Liver (tissue), 3 donors: ENCODE measurements around the gene DCBLD2.

Experiments
- EGR1 ChIP-seq, 2 donors: IDR thresholded peaks; 2 replicates each; pipeline ENCODE4 v1.6.1; 2016 to 2018; ENCODE audit warnings: antibody characterized with exemption in 2 of 2, low read depth in 2 of 2
- FOXA1 ChIP-seq: IDR thresholded peaks from 2 replicates; pipeline ENCODE4 v1.6.1; 2016; ENCODE audit warnings: antibody characterized with exemption
- GABPA ChIP-seq, 2 donors: IDR thresholded peaks in 1 of 2; conservative IDR thresholded peaks in 1 of 2; 2 replicates each; pipeline ENCODE4 v1.6.1; 2016; ENCODE audit warnings: antibody characterized with exemption in 2 of 2, mild to moderate bottlenecking in 1 of 2, moderate library complexity in 1 of 2
- HNF4A ChIP-seq, 2 donors: conservative IDR thresholded peaks; 2 replicates each; pipeline ENCODE4 v1.6.1; 2016; ENCODE audit warnings: antibody characterized with exemption in 2 of 2, mild to moderate bottlenecking in 2 of 2
- JUND ChIP-seq, 2 donors: IDR thresholded peaks; 2 replicates each; pipeline ENCODE4 v1.6.1; 2016; ENCODE audit warnings: antibody characterized with exemption in 2 of 2
- MAX ChIP-seq: IDR thresholded peaks from 2 replicates; pipeline ENCODE4 v1.6.1; 2016; ENCODE audit warnings: antibody characterized with exemption
- RAD21 ChIP-seq, 2 donors: IDR thresholded peaks; 2 replicates each; pipeline ENCODE4 v1.6.1; 2016; ENCODE audit warnings: antibody characterized with exemption in 2 of 2, mild to moderate bottlenecking in 2 of 2
- SP1 ChIP-seq: IDR thresholded peaks from 2 replicates; pipeline ENCODE4 v1.6.1; 2018; ENCODE audit warnings: antibody characterized with exemption, mild to moderate bottlenecking
- TAF1 ChIP-seq: conservative IDR thresholded peaks from 2 replicates; pipeline ENCODE4 v1.6.1; 2016; ENCODE audit warnings: antibody characterized with exemption, mild to moderate bottlenecking
- YY1 ChIP-seq: IDR thresholded peaks from 2 replicates; pipeline ENCODE4 v1.6.1; 2016; ENCODE audit warnings: antibody characterized with exemption, mild to moderate bottlenecking
- TF ChIP-seq, protein P1 (sequence below): fragments of 150-350 bp; IDR thresholded peaks from 2 replicates; pipeline ENCODE4 v1.5.1; 2017; ENCODE audit warnings: improper control_type of control experiment, low read depth, low read length; ENCODE audit not compliant: missing input control
- TF ChIP-seq, protein P2 (sequence below): IDR thresholded peaks from 2 replicates; pipeline ENCODE4 v1.6.1; 2016; ENCODE audit warnings: antibody characterized with exemption, mild to moderate bottlenecking
- TF ChIP-seq, protein P3 (sequence below): IDR thresholded peaks from 2 replicates; pipeline ENCODE4 v1.6.1; 2016; ENCODE audit warnings: antibody characterized with exemption
- donor health status: healthy.
- donor health status: healthy.

- TF ChIP-seq, protein P1, sequence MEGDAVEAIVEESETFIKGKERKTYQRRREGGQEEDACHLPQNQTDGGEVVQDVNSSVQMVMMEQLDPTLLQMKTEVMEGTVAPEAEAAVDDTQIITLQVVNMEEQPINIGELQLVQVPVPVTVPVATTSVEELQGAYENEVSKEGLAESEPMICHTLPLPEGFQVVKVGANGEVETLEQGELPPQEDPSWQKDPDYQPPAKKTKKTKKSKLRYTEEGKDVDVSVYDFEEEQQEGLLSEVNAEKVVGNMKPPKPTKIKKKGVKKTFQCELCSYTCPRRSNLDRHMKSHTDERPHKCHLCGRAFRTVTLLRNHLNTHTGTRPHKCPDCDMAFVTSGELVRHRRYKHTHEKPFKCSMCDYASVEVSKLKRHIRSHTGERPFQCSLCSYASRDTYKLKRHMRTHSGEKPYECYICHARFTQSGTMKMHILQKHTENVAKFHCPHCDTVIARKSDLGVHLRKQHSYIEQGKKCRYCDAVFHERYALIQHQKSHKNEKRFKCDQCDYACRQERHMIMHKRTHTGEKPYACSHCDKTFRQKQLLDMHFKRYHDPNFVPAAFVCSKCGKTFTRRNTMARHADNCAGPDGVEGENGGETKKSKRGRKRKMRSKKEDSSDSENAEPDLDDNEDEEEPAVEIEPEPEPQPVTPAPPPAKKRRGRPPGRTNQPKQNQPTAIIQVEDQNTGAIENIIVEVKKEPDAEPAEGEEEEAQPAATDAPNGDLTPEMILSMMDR, result no peak
- TF ChIP-seq MAX (no peak), EGR1 (IDR thresholded peaks at IDR 0.05; ENCODE audit: low read depth in 2 of 2) (no peak), SP1 (no peak), YY1 (no peak), JUND (IDR thresholded peaks at IDR 0.05) (no peak), TAF1 (no peak), RAD21 (IDR thresholded peaks at IDR 0.05) (no peak), HNF4A (conservative IDR thresholded peaks at IDR 0.05) (no peak), FOXA1 (no peak), GABPA (IDR thresholded peaks at IDR 0.05 in 1 of 2, conservative IDR thresholded peaks at IDR 0.05 in 1 of 2) (no peak)
- TF ChIP-seq, protein P2, sequence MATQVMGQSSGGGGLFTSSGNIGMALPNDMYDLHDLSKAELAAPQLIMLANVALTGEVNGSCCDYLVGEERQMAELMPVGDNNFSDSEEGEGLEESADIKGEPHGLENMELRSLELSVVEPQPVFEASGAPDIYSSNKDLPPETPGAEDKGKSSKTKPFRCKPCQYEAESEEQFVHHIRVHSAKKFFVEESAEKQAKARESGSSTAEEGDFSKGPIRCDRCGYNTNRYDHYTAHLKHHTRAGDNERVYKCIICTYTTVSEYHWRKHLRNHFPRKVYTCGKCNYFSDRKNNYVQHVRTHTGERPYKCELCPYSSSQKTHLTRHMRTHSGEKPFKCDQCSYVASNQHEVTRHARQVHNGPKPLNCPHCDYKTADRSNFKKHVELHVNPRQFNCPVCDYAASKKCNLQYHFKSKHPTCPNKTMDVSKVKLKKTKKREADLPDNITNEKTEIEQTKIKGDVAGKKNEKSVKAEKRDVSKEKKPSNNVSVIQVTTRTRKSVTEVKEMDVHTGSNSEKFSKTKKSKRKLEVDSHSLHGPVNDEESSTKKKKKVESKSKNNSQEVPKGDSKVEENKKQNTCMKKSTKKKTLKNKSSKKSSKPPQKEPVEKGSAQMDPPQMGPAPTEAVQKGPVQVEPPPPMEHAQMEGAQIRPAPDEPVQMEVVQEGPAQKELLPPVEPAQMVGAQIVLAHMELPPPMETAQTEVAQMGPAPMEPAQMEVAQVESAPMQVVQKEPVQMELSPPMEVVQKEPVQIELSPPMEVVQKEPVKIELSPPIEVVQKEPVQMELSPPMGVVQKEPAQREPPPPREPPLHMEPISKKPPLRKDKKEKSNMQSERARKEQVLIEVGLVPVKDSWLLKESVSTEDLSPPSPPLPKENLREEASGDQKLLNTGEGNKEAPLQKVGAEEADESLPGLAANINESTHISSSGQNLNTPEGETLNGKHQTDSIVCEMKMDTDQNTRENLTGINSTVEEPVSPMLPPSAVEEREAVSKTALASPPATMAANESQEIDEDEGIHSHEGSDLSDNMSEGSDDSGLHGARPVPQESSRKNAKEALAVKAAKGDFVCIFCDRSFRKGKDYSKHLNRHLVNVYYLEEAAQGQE, result no peak
- TF ChIP-seq, protein P3, sequence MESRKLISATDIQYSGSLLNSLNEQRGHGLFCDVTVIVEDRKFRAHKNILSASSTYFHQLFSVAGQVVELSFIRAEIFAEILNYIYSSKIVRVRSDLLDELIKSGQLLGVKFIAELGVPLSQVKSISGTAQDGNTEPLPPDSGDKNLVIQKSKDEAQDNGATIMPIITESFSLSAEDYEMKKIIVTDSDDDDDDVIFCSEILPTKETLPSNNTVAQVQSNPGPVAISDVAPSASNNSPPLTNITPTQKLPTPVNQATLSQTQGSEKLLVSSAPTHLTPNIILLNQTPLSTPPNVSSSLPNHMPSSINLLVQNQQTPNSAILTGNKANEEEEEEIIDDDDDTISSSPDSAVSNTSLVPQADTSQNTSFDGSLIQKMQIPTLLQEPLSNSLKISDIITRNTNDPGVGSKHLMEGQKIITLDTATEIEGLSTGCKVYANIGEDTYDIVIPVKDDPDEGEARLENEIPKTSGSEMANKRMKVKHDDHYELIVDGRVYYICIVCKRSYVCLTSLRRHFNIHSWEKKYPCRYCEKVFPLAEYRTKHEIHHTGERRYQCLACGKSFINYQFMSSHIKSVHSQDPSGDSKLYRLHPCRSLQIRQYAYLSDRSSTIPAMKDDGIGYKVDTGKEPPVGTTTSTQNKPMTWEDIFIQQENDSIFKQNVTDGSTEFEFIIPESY, result no peak
Measured at GRCh38 chr3:98884675-98885371, 16.7 kb downstream of the DCBLD2 start.
